ENCODE results near the gene RAB1A.

DNA sequence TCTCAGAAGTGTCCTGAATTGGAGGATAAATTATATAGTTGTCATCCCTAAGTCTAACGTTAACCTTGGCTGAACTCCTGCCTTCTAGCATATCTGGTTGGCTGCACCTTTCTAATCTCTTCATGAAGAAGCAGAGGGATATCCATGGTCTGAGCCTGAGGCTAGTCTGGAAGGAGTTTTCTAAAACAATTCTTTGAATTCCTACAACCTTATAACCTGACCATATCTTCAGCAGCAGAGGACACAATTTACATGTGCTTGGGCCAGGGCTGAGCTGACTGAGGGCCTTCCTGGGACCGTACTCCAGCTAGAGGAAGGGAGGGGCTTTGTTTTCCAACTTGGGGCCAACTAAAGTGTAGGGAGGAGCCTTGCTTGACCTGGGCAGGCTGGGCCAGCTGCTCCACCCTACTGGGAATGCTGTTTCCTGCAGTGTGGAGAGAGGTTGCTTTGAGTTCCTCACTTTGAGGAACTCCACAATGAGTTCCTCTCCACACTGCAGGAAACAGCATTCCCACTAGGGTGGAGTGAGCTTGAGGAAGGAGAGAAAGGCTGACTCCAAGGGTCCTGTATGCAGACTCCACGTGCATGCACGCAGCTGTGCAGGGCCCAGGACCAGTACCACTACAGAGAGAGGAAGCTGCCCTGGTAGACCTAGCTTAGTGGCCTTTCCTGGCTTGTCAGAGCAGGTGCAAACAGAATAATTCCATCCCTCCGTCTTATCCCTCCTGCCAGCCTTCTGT lies 54.1 kb downstream of the RAB1A start:
- TF ChIP-seq CTCF (conservative IDR thresholded peaks at IDR 0.05) (no peak), EZH2 (IDR thresholded peaks at IDR 0.05; ENCODE audit: low read depth) (no peak)
